Loucy (cell line): Measurements from ENCODE around the gene PCSK5.

Source experiments
- CTCF ChIP-seq: fragments of 200-600 bp; sonication (generic); conservative IDR thresholded peaks from 2 replicates; pipeline ENCODE4 v1.5.1; 2014; ENCODE audit warnings: mild to moderate bottlenecking, antibody characterized with exemption, low read length
- EZH2phosphoT487 ChIP-seq: fragments of 200-600 bp; IDR thresholded peaks from 2 replicates; pipeline ENCODE4 v1.6.1; 2018; ENCODE audit warnings: antibody characterized with exemption, mild to moderate bottlenecking, moderate library complexity, borderline replicate concordance

- no peak for TF ChIP-seq CTCF
- TF ChIP-seq EZH2phosphoT487, result no peak
Measured at GRCh38 chr9:76092572-76092971, 202.1 kb downstream of the PCSK5 start.
